Osteocyte (in vitro differentiated cells): ENCODE measurements around the gene RGS12. TPM values are rescaled to one million over a fixed set of nuclear protein-coding genes. Genes with fewer than 3 reads are reported as not detected.
A peak's percentile ranks its signal among the peaks of the same experiment; 100 is the strongest.

Experiments used
- DNase-seq: peaks from one replicate; pipeline ENCODE4 v3.0.0; 2021; ENCODE audit warnings: mixed read lengths; ENCODE audit not compliant: unreplicated experiment; ENCODE audit errors: extremely low spot score
- H3K27ac Mint-ChIP-seq: one replicate; pipeline ENCODE4 v1.8.0; 2021; ENCODE audit warnings: mild to moderate bottlenecking, mixed read lengths; ENCODE audit not compliant: unreplicated experiment
- H3K27me3 Mint-ChIP-seq: one replicate; pipeline ENCODE4 v1.8.0; 2021; ENCODE audit warnings: mixed read lengths; ENCODE audit not compliant: unreplicated experiment
- H3K36me3 Mint-ChIP-seq: one replicate; pipeline ENCODE4 v1.8.0; 2021; ENCODE audit warnings: mixed read lengths; ENCODE audit not compliant: unreplicated experiment
- H3K4me1 Mint-ChIP-seq: one replicate; pipeline ENCODE4 v1.8.0; 2021; ENCODE audit warnings: mixed read lengths; ENCODE audit not compliant: unreplicated experiment
- H3K4me3 Mint-ChIP-seq: one replicate; pipeline ENCODE4 v1.8.0; 2021; ENCODE audit warnings: mild to moderate bottlenecking, moderate library complexity, mixed read lengths; ENCODE audit not compliant: unreplicated experiment
- H3K9me3 Mint-ChIP-seq: one replicate; pipeline ENCODE4 v1.8.0; 2021; ENCODE audit warnings: mixed read lengths; ENCODE audit not compliant: unreplicated experiment
- total RNA-seq: library from RNA; stranded (reverse); gene quantifications from 2 replicates; pipeline ENCODE4 v1.2.1, GENCODE V29; 2021
- TF ChIP-seq, protein P1 (sequence below): fragments of 200-600 bp; sonication (generic); IDR thresholded peaks from 2 replicates; pipeline ENCODE4 v1.5.0; 2021; ENCODE audit warnings: antibody characterized with exemption, mild to moderate bottlenecking, moderate library complexity

The RGS12 gene
- total RNA-seq, 1 donor from 2014 or later: 32.5 TPM

DNA sequence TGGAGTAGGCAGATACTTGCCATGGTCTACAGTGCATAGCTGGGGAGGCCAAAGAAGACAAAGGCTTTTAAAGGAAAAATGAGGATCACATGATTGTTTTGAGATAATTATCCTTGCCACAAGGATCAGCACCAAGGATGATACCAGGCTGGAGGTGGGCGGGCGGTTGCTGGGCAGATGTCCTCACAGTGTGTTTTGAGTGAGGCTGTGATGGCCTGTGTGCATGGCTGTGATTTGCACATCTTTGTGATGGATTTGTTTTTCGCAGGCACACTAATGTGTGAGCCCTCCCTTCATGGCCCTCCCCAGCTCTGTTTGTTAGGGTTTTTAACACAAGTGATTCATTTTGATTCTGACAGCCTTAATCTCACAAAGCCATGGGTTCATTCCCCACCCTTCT is 46.8 kb downstream of the RGS12 start:
- Mint-ChIP-seq H3K9me3 (no peaks in the 10 kb centered on the region), H3K27ac (peak overlapping the region; percentile 4), H3K4me3 (no peak overlapping the region), H3K4me1 (peaks cover 56% of the 10 kb centered on the region), H3K36me3 (peaks cover 5% of the 10 kb centered on the region), H3K27me3 (no peaks in the 10 kb centered on the region)
- DNase-seq: peak; percentile 68
- TF ChIP-seq, protein P1, sequence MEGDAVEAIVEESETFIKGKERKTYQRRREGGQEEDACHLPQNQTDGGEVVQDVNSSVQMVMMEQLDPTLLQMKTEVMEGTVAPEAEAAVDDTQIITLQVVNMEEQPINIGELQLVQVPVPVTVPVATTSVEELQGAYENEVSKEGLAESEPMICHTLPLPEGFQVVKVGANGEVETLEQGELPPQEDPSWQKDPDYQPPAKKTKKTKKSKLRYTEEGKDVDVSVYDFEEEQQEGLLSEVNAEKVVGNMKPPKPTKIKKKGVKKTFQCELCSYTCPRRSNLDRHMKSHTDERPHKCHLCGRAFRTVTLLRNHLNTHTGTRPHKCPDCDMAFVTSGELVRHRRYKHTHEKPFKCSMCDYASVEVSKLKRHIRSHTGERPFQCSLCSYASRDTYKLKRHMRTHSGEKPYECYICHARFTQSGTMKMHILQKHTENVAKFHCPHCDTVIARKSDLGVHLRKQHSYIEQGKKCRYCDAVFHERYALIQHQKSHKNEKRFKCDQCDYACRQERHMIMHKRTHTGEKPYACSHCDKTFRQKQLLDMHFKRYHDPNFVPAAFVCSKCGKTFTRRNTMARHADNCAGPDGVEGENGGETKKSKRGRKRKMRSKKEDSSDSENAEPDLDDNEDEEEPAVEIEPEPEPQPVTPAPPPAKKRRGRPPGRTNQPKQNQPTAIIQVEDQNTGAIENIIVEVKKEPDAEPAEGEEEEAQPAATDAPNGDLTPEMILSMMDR: no peak

GRCh38 chr4:3340038-3340699 is 47.3 kb downstream of the RGS12 start:
- Mint-ChIP-seq H3K27ac (no peak overlapping the region), H3K36me3 (peaks cover 5% of the 10 kb centered on the region), H3K4me1 (peaks cover 50% of the 10 kb centered on the region), H3K4me3 (no peak overlapping the region), H3K27me3 (no peaks in the 10 kb centered on the region), H3K9me3 (no peaks in the 10 kb centered on the region)
- peak; percentile 79 for DNase-seq
- TF ChIP-seq, protein P1: no peak

DNA sequence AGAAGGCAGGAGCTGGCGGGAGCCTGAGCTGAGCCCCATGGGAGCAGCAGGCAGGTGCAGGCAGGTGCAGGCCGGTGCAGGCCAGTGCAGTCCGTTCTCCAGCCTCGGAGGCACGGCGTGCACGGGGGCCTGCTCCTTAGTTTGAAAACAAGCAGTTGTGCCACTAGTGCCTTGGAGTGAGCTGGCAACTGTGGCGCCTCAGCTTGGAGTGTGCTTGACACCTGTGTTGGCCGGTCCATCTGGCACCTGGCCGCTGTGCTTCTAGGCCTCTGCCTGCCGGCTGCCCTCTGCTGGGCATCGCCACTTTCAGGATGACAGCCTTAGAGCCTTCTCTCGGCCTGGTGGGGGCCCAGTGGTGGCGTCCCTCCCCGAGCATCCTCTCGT is 47.9 kb downstream of the RGS12 start:
- Mint-ChIP-seq H3K27me3 (no peaks in the 10 kb centered on the region), H3K36me3 (peaks cover 5% of the 10 kb centered on the region), H3K9me3 (no peaks in the 10 kb centered on the region), H3K4me3 (no peak overlapping the region), H3K27ac (no peak overlapping the region), H3K4me1 (peaks cover 48% of the 10 kb centered on the region)
- TF ChIP-seq, protein P1: no peak
- DNase-seq: peak; percentile 77

DNA sequence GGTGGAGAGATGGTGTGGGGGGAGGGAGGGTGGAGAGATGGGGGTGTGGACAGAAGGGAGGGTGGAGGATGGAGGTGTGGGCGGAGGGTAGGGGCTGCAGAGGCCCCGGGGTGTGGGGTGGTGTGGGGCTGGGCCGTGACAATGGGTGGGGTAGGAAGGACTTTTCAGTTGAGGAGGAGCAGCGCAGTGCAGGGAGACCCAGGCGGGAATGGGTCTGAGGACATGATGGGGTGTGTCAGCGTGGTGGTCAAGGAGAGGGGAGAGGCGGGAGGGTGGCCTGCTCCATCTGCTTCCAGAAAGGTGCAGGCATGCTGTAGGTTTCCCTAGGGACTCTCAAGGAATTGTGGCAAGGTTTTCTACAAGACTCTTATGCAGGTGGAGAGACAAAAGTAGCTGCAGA is 48.9 kb downstream of the RGS12 start:
- peaks cover 5% of the 10 kb centered on the region for H3K36me3 Mint-ChIP-seq
- no peaks in the 10 kb centered on the region for H3K9me3 Mint-ChIP-seq
- peak overlapping the region; percentile 73 for H3K4me3 Mint-ChIP-seq
- peaks cover 46% of the 10 kb centered on the region for H3K4me1 Mint-ChIP-seq
- TF ChIP-seq, protein P1: no peak
- H3K27ac Mint-ChIP-seq: peak overlapping the region; percentile 91
- peak; percentile 63 for DNase-seq
- H3K27me3 Mint-ChIP-seq: no peaks in the 10 kb centered on the region

DNA sequence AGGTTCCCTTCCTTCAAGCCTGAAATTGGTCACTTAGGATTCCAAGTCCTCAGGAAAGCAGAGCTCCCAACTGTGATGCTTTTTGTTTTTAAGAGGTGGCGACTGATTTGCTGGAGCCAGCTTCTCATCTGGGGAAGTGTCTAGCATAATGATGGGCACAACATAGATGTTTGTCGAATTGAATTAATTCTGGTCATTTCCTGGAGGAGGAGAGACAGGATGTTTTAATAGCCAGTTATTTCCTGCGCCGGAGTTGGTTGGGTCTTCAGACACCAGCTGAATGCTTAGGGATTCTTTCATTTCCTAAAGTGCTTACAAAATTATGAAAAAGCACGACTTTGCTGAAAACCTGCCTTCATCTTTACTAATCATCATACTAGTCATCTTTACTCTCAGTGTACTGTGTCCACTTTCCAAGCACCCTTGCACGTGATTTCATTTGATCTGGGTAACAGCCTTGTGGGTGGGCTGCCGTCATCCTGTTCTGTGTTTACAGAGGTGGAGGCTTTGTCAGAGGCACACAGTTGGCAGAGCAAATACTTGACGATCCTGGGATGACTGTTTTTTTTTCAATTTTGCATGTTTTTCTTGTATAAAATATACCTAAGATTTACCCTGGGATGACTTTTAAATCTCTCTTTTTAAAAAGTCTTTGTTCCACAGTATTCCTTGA is 49.5 kb downstream of the RGS12 start:
- Mint-ChIP-seq H3K4me3 (peak overlapping the region; percentile 73), H3K36me3 (peaks cover 5% of the 10 kb centered on the region), H3K4me1 (peaks cover 46% of the 10 kb centered on the region), H3K9me3 (no peaks in the 10 kb centered on the region), H3K27me3 (no peaks in the 10 kb centered on the region), H3K27ac (peak overlapping the region; percentile 91)
- peak; percentile 81 for DNase-seq
- TF ChIP-seq, protein P1: no peak
